Stimulated activated CD4-positive, alpha-beta T cell treated with anti-CD3 and anti-CD28 coated beads, Interleukin-12 subunit alpha, Interleukin-12 subunit beta, amount 100 ng/mL, for 24 hours (primary cell): ENCODE results near the gene LUZP1.
"Not testable (repeated sequence)": the region's sequence is repeated elsewhere in the genome, so short reads cannot be mapped to it uniquely, and the experiment has no call there.

Experiments
- DNase-seq, 2 experiments: peaks; one replicate each; pipeline ENCODE4 v3.0.0-alpha.2; 2020; ENCODE audit warnings: low read depth in 2 of 2

Gene LUZP1

DNA sequence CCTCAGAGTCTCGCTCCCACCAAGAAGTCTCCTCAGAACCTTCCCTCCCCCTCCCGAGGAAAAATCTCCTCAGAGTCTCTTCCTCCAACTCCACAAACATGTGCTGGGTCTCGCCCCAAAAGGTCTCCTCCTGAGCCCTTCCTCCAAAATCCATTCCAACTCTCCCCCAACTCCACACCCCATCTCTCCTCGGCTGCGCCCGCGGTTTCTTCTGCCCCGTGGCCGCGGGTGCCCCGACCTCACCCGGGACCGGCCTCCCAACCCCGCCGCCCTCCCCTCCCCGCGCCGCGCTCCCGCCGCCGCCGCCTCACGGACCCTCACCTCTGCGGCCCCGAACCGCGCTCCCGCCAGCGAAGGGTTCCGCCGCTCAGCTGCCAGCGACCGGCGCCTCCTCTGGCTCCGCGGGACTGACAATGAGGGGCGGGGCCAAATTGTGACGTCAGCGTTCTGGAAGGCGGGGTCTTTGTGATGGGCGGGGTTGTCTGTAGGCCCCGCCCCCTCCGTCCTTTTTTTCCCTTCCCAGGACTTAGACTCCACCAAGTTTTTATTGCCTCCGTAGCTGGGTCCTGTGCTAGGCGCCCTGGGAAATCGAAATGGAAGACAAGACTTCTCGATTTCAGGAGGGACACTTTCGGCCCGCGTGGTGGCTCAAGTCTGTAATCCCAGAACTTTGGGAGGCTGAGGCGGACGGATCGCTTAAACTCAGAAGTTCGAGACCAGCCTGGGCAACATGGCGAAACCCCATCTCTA, at the start of gene LUZP1:
TSS of gene LUZP1 (minus strand) at position 412 of the 750 bp plus-strand sequence.
- peak; percentile 75 to 77 for DNase-seq

DNA sequence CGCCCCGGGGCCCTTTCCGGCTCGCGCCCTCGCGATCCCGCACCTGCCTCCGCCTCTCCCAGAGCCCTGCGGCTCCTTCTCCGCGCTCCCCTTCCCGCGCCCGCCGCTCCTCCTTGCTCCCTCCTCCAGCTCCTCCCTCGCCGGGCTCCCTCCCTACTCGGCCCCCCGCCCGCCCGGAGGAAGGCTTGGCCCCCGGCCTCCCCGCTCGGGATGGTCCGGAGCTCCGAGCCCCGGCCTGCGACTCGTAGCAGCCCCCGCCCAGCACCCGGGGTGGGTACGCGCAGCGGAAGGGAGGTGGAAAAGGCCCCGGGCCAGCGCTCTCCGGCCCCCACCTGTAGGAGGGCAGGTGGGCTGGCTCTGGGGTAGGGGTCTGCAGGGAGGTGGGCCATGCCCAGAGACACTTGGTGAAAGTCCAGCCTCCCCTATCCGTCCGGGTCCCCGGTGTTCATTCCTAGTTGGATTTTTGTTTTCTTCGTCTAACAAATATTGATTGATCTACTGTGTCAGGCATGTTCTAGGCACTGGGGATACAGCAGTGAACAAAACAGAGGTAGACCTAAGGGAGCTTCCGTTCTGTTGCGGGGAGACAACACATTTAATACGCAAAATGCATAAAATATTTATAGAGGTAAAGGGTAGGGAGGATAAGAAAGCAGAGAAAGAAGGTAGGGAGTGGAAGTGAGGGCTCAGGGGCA, 48.9 kb upstream of the LUZP1 start, which contains the start of gene HTR1D:
TSS of gene HTR1D (minus strand) at position 82 of the 695 bp plus-strand sequence. CDS start 23,283 bp downstream, outside the sequence.
- DNase-seq = no peak

DNA sequence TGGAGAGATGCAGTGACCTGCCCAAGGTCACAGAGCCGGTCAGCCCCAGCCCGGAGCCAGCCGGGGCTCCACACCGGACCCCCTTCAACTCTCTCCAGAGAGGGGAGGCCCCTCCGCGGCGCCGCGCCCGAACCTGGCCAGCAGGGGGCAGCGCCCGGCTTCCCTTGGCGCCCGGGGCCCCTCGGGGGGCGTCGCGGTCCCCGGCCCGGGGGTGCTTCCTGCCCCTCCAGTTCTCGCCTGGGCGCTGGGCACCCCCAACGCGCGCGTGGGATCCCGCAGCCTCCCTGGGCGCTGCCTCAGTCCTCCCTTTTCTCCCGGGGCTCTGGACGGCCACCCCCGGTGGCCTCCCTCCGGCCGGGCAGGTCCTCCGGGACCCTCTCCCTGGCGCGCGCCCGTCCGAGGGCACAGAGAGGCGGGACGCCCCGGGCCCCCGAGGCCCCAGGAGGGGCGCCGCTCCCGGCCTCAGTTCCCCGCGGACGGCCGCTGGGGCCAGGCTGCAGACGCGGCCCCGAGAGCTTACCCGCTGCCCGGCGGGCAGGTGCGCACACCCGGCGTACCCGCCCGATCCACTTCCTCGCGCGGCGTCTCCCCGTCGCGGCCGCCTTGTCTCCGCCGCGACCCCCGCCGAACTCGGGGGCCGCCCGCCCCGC, 48.2 kb upstream of the LUZP1 start:
- DNase-seq = peak in 1 of 2 experiments; percentile 12

DNA sequence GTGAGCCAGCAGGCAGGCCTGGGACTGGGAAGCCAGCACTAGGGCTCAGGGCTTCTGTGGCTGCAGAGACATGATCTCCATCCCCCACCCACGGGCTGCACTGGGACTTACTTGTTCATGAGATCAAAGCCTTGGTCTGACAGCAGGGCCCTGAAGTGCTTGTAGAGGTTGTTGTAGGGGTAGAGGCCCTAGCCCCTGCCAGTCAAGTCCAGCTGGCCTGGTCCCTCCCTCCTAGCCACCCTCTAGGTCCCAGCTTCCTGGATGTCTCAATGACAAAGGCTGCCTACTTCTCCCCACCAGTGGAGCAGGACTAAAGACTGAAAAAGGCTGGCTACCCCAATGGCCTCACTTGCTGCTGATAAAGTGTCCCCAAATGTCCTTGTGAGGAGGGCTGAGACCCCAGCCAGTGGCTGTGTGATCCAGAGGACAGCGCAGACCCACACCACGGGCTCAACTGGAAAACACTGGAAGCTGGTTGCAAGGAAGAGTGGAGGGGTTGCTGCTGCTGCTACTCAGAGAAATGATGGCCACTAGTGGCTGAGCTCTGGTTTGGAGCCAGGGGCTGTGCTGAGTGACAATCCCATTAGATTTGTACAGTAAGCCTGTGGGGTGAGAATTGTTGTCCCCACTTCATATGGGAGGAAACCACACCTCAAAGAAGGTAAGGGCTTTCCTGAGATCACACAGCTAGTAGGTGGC, 47.2 kb upstream of the LUZP1 start:
- DNase-seq = no peak

DNA sequence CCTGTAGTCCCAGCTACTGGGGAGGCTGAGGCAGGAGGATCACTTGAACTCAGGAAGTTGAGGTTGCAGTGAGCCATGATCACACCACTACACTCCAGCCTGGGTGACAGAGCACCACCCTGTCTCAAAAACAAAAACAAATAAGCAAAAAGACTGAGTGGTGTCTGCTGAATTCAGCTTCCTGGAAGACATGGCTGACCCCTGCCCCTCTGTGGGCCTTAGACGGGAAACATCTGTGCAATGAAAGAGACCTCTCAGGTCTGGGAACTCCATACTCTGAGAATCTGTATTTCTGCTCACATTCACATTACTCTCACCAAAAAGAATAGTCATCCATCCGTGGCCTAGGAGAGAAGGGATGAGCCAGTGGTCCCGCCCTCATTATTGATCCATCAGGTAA, 46.6 kb upstream of the LUZP1 start:
- DNase-seq = no peak

DNA sequence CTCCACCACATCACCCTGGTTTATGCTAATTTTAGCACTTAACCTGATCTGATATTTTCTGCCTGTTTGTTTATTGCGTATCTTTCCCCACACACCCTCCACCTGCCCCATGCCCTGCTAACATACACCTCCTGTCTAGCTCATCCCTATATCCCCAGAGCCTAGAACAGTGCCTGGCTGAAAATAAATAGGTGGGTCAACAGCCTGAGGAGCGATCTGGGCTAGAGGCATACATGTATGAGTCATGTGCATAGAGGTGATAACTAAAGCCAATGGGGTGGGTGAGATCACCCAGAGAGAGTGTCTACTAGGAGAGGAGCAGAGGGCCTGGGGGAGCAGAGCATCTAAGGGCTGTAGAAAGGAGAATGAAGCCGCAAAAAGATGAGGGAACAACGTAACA, 46.0 kb upstream of the LUZP1 start:
- no peak for DNase-seq

DNA sequence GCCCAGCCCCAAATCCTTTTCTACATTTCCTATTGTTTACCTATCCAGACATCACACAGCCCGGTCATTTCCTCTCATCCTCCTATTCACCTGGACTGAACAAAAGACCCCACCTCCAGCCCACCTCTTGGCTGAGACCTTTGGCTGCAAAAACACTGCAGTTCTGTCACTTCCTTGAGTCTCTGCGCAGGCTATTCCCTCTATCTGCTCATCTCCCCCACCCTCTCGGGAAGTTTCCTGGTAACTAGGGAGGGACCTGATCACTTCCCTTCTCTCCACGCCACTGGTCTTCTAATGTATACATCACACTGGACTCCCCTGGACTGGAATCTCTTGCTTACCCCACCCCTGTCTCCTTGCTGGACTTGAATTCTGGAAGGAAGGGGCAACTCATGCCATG, 43.3 kb upstream of the LUZP1 start:
- no peak for DNase-seq

DNA sequence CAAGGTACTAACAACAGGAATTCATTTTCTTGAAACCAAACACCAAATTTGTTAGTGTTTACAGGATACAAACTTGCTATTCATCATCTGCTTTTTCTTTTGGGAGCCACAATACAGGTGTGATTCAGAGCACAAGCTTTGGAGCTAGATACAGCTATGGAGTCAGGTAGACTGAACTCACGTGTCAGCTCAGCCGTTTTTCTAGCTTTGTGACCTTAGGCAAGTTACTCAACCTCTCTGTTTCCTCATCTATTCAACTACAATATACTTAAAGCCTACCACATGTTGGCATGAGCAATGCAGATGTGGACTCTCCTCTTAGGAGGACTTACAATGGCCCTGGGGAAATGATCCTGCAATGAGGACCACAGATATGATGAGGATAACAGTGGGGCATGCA, 42.3 kb upstream of the LUZP1 start:
- DNase-seq = no peak

DNA sequence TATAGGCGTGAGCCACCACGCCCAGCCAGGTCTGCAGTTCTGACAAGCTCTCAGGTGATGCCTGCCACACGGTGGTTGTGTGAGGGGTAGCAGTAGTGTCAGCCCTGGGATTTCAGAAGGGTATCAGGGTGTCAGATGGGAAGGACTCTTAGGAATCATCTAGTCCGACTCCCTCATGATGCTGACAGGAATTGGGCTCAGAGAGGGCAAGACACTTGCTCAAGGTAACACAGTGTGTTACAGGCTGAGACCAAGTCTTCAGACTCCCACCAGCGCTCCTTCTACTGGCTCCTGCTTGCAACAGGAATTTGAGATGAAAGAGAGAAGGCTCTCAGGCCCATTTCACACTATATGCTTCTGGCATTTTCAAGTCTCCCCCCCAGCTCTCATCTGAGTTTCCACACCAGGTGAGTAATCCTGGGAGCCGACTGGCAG, 41.7 kb upstream of the LUZP1 start:
- DNase-seq = no peak

DNA sequence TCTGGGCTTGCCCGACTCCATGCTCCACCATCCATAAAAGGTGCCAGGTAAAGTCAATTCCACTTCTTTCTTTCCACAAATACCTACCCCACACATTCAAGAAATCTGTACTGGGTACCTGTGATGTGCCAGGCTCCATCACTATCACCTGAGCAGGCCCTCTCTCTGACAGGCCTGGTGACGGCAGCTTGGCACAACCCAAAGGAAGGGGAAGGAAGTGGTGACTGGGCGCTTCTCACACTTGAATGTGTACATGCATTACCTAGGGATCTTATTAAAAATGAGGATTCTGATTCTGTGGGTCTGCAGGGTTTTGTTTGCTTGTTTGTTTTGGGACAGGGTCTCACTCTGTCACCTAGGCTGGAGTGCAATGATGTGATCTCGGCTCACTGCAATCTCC, 41.1 kb upstream of the LUZP1 start:
- no peak for DNase-seq

DNA sequence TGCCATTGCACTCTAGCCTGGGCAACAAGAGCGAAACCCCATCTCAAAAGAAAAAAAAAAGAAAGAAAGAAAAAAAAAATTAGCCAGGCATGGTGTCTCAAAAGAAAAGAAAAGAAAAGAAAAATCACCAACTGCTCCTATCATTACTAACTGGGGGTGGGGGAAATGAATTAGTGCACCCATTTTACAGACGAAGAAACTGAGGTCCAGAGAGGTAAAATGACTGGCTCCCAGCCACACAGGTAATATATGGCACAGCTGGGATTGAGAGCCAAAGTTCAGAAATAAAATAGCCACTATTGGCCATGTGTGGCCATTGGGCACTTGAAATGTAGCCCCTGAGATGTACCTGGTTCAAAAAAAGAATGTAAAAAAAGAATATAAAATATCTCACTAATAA, 39.9 kb upstream of the LUZP1 start:
- no peak for DNase-seq

DNA sequence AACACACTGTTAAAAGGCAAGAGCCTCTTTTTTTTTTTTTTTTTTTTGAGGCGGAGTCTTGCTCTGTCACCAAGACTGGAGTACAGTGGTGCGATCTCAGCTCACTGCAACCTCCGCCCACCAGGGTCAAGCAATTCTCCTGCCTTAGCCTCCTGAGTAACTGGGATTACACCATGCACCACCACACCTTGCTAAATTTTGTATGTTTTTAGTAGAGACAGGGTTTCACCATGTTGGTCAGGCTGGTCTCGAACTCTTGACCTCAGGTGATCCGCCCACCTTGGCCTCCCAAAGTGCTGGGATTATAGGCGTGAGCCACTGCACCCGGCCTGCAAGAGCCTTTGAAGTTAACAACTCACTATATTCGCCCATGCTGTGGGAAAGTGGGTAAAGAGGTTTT, 39.1 kb upstream of the LUZP1 start:
- DNase-seq = not testable (repeated sequence)

DNA sequence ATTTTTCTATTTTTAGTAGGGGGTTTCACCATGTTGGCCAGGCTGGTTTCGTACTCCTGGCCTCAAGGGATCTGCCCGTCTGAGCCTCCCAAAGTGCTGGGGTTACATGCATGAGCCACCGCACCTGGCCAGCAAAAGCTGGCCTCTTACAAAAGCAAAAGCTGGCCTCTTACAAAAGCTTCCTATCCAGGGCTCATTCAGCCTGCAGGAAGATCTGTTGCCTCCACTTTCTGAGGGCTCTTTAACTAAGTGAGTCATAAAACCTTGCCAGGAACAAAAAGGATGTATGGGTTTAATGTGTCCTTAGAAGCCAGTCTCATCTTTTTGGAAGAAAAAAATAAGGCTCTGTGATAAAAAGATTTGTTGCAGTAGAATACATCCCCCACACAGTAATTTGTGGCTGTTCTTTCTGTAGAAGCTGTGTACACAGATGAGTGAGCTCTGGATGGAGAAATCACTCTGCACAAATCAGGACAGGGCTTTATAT, 33.6 kb upstream of the LUZP1 start:
- DNase-seq = no peak

DNA sequence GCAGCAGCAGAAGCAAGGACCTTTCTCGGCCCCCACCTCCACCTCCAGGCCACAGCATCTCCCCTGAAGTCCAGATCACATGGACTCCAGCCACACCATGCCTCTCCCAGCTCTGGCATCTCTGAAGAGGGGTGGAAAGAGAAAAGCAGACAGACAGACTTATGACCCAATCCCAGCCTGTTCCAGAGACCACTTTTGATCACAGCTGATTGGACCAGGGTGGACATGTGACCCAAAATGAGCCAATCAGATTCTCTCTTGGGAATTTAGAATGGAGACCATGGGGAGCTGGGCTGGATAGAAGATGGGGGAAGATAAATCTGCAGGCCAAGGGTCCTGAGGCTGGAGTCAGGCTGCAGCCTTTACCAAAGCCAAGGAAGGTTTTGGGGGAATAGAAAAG, 32.2 kb upstream of the LUZP1 start:
- no peak for DNase-seq

DNA sequence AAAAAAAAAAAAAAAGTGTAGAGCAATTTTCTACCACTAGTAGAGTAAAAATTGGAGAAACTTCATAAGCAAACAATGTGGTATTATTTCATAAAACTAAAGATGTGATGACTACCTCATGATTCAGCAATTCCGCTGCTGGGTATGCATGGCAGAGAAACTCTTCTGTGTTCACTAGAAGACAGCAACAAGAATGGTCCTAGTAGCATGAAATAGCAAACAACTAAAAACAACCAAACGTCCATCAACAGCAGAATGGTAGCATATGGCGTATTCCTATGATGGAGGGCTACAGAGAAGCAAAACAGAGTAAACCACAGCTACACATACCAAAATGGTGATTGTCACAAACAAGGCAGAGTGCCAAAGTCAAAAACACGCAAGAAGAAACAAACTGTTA, 29.7 kb upstream of the LUZP1 start:
- DNase-seq = no peak

DNA sequence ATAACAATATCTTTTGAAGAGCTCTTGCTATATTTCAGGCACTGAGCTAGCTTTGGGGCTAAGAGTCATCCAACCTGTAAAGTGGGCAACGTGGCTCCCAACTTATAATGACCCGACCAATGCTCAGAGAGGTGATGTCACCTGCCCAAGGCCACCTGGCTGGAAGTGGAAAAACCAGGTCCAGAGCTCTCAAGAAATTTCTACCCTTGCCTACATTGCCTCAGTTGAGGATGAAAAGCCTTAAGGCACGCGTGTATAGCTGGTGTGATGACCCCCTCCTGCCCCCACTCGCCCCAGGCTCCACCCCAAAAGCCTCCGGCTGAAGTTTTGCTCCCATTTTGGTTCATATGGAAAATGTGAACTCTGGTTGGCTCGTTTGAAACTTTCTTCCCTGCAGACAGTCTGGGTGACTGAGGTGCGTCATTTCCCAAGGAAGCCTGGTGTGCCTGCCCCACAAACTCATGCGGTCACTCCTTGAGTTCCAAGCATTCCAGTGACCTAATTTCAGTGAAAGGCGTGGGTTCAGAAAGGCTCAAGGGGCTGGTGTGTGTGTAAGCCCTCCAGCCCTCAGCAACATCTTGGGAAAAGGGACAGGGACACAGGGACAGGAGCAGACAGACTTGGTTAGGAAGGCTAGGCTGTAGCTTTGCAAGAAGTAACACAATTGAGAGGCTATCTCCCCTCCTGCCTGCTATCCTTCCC, 28.1 kb upstream of the LUZP1 start:
- DNase-seq = no peak

DNA sequence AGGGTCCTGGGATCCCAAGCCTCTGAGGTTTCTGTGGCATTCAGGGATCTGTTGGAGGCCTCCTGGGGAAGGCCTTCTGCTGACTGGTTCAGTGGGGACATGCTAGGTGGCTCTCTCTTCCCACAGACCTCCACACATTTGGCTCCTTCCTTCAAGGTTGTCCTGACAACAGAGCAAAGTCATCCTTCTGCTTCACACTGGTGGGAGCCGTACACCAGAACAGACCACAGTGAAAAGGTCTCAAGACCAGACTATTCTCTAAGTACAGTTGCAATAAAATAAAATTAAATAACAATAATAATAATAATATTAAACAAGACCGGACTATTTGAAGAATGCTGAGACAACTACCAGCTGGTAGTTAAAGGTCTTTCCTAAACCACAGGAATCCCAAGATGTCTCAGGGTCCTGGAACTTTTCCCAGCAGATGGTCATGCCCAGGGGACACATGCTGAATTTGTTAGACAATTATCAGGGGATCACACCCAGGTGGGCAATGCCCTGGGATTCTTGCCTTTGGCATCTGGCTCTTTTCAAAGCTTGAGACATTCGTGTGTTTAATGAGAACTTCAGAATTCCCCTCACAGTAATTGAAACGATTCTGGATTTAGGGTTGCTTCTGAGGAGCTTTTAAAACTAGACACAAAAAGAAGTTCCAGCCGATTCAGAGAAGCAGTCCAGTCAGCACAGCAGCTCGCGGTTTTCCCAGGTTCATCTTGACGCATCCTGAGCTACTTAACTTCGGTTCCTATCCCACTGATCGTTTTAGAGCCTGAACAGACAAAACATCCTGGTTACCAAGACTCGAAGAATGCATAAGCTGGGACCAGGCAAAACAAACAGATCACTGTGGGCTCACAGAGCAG, 25.7 kb upstream of the LUZP1 start:
- no peak for DNase-seq

DNA sequence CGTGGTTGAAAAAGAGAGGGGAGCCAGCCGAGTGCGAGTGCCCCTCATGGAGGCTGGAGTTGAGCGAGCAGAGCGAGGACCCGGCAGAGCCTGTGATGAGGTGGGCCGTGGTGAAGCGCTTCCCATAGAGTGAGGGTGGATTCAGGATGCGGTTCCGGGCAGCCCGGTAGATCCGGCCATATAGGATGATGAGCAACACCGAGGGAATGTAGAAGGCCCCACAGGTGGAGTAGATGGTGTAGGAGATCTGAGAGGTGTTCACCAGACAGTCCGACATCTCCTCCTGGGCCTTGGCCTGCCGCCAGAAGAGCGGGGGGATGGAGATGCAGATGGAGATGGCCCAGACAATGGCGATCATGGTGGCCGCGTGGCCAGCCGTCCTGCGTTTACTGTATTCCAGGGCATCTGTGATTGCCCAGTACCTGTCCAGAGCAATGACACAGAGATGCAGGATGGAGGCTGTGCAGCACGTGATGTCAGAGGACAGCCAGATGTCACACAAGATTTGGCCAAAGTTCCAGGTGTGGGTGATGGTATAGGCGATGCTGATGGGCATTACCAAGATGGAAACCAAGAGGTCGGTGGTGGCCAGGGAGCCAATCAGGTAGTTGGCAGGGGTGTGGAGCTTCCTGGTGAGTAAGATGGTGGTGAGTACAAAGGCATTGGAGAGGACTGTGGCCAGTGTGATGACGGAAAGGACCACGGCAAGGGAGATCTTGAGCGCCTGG, 24.9 kb upstream of the LUZP1 start:
- DNase-seq = no peak

DNA sequence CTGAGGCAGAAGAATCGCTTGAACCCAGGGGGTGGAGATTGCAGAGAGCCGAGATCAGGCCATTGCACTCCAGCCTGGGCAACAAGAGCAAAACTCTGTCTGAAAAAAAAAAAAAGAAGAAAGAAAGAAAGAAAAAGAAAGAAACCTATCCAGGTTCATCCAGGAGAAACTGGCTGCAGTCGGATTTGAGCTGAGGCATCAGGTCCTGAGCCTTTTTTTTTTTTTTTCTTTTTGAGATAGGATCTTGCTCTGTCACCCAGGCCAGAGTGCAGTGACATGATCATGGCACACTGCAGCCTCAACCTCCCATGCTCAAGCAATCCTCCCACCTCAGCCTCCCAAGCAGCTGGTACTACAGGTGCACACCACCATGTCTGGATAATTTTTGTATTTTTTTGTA, 22.5 kb upstream of the LUZP1 start:
- DNase-seq = no peak
